Lower leg skin (tissue), 3 donors: Measurements from ENCODE around the gene BIRC2.

Experiments used
- CTCF ChIP-seq, 3 donors: fragments of 450-650 bp; IDR thresholded peaks; one replicate each; pipeline ENCODE4 v1.5.1; 2016; ENCODE audit warnings: antibody characterized with exemption in 3 of 3, mild to moderate bottlenecking in 3 of 3, moderate library complexity in 2 of 3
- POLR2A ChIP-seq, 2 donors: fragments of 450-650 bp; IDR thresholded peaks; one replicate each; pipeline ENCODE4 v1.6.1; 2016 to 2017; ENCODE audit warnings: antibody characterized with exemption in 2 of 2, mild to moderate bottlenecking in 1 of 2, moderate library complexity in 1 of 2

- no peak for TF ChIP-seq POLR2A (IDR thresholded peaks at IDR 0.05)
- TF ChIP-seq CTCF (IDR thresholded peaks at IDR 0.05): no peak
Observed at GRCh38 chr11:102426000-102426399, 79.0 kb downstream of the BIRC2 start.
